NCI-H524 (cell line): ENCODE measurements around the gene RAB1A.

Source experiments
- DNase-seq, 2 experiments: peaks; one replicate each; lab custom pipeline; 2025; lab: John Stamatoyannopoulos, UW

Gene RAB1A

GRCh38 chr2:65093211-65093610, 36.7 kb downstream of the RAB1A start:
- DNase-seq, result no peak

DNA sequence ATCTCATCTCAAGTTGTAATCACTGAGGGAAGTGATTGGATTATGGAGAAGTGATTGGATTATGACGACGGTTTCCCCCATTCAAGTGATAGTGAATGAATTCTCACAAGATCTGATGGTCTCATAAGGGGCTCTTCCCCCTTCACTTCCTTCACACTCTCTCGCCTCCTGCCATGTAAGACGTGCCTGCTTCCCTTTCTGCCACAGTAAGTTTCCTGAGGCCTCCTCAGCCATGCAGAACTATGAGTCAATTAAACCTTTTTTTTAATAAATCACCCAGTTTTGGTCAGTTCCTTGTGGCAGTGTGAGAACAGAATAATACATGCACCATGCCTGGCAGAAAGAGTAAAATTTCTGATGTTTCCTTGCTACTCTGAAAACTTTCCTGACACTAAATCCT, 37.1 kb downstream of the RAB1A start:
- DNase-seq, result no peak

GRCh38 chr2:65085148-65085547, 44.8 kb downstream of the RAB1A start:
- no peak for DNase-seq

- DNase-seq, result no peak
These were observed 48.6 kb downstream of the RAB1A start for GRCh38 chr2:65081232-65081685.

DNA sequence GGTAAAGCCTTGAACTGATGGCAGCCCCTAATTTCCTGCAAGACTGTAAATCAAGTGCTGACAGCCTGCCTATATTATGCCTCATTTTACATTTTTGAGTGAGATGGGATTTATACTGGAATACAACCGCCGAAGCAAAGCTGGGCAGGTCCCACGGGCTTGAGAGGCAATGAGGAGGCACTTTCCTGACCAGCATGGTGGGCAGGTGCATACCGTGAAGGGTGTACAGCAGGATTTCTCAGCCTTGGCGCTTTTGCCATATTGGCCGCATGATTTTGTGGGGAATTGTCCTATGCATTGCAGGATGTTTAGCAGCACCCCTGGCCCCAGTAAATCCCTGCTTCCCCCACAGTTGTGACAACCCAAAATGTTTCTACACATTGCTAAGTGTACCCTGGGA, 50.9 kb downstream of the RAB1A start:
- no peak for DNase-seq

DNA sequence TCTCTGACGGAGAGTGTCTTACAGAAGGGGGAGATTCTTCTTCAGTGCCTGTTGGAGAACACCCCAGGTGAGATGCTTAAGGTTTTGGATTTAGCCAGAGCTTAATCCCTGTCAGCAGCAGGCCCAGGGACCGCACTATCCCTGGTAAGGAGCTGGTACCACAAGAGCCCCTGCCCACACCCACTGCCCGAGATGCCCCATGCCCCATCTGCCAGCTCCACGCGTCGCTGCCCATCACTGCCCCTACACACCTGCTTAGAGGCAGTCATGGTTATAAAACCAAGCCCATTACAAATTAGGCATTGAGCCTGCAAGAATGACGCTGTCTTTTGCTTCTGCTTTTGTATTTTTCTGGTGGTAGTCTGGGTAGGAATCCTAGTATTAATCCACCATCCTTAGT, 52.0 kb downstream of the RAB1A start:
- DNase-seq, result peak; percentile 17 to 39

GRCh38 chr2:65076345-65076710, 53.6 kb downstream of the RAB1A start:
- DNase-seq, result no peak

GRCh38 chr2:65075605-65076344, 54.1 kb downstream of the RAB1A start:
- DNase-seq, result no peak

DNA sequence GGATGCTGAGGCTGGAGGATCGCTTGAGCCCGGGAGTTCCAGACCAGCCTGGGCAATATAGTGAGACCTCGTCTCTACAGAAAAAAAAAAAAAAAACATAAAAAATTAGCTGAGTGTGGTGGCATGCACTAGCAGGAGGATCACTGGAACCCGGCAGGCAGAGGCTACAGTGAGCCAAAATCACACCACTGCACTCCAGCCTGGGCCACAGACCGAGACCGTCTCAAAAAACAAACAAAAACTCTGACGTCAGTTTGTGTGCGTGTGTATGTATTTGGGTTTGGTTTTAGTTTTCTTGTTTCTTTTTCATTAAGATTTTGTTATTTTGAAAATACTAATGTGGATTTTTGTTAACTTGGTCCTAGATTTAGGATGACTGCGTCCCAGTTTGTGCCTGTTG, 54.7 kb downstream of the RAB1A start:
- DNase-seq, result no peak

DNA sequence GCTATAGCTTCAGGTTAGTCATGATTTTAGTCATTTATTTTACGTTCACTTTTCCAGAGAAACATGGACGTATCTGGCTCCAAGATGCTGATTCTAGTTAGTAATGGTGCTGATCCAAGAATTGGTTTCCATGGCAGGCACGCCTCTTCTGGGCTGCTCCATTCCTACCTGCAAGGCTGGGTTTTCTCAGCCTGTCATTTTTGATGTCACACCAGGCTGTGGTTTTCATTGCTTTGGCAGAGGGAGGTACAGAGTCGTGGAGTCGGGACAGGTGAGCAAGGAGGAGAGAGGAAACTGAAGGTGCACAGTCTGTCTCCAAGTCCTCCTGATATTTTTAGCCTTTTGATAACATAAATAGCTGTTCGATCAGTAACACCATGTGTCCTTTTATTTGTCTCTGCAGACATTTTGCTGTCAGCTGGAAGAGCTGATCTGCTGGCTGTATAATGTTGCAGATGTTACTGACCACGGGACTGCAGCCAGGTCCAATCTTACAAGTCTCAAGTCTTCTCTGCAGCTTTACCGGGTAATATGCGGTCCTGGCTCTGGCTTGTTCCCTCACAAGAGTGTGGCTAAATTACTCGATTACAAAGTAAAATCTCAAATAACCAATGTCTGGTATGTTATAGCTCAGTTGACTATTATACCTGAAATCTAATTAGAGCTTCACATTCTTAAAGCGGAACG, 55.9 kb downstream of the RAB1A start:
- DNase-seq, result no peak

DNA sequence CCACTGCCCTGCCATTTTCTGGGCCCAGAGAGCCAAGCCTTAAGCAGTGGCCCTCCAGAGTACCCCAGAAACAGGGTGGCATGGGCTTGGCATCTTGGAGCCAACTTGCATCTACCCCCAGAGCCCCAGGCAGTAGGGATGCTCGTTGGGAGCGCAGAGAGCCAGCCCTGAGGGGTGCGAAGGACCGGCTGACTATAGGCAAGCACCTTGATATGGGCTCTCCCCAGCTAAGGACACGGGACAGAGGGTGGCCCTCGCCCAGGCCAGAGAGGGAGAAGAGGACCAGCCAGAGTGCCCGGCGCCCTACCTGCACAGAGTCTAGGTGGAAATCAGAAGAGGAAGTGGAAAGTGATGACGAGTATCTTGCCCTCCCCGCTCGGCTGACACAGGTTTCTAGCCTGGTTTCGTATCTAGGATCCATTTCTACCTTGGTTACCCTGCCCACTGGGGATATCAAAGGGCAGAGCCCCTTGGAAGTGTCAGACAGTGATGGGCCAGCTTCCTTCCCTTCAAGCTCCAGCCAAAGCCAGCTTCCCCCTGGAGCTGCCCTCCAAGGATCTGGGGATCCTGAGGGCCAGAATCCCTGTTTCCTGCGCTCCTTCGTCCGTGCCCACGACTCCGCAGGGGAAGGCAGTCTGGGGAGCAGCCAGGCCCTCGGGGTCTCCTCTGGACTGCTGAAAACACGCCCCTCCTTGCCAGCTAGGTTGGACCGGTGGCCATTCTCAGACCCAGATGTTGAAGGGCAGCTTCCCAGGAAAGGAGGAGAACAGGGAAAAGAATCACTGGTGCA, 57.5 kb downstream of the RAB1A start:
- DNase-seq, result no peak

GRCh38 chr2:65071499-65072180, 58.3 kb downstream of the RAB1A start:
- no peak for DNase-seq

DNA sequence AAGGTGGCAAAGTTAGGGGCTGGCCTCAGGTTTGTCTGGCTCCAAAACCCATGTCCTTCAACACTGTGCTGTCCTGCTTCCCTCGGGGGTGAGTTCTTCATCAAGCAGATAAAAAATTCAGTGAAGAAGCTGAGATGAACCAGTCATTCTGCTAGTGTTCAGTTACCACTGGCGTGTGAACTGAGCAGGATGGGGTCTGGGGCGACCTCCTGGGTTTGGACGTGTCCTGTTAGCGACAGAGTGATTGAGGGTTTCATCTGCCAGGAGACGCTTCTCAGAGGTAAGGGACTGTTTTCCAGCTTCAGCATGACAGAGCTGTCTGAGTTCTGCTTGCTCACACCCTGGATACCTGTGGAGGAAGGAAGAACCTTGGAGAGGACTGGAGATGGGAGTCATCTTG, 59.0 kb downstream of the RAB1A start:
- DNase-seq, result no peak

- no peak for DNase-seq
These were observed 59.6 kb downstream of the RAB1A start for GRCh38 chr2:65070172-65070830.

DNA sequence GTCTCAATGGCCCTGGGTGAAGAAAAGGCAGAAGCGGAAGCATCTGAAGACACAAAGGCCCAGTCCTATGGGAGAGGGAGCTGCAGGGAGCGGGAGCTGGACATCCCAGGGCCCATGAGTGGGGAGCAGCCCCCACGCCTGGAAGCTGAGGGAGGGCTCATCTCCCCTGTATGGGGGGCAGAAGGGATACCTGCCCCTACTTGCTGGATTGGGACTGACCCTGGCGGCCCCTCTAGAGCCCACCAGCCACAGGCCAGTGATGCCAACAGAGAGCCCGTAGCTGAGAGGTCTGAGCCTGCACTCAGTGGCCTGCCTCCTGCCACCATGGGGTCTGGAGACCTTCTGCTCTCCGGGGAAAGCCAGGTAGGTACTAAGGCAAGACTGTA, 60.5 kb downstream of the RAB1A start:
- no peak for DNase-seq

DNA sequence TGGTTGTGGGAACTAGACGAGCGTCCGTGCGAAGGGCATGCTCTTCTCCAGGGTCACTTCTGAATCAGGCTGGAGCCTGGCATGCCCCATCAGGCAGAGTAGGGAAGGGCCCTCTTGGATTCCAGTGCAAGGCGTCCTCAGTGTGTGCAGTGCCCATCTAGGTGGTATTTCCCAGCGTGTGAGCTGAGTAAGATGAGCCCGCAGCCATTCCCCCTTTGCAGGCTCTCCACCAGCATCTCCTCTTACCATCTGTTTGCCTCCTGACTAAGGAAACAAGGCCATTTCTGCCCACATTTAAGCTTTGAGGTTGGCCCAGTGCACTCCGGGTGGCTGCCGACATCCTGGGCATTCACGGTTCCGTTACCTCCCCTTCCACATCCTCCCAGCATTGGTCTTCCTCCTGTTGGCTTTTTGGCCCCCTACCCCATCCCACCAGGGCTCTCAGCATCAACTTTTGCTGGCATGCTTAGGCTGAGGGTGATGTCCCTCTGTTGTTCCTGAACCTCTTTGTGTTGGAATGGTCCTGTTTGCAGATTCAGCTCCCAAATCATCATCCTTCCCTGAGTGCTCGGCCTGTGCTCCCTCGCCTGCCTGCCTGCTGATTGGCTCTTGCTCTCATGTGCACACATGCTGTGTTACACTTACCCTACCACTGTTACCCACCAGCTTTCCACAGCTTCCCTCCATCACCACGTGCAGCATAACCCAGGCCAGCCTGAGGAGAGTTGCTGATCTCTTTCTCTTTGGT, 61.9 kb downstream of the RAB1A start:
- peak in 1 of 2 experiments; percentile 44 for DNase-seq

- DNase-seq, result peak; percentile 97 to 99
These were observed 65.0 kb downstream of the RAB1A start for GRCh38 chr2:65064728-65065552.

GRCh38 chr2:65062843-65063825, 66.8 kb downstream of the RAB1A start:
- DNase-seq, result peak in 1 of 2 experiments; percentile 48

- DNase-seq, result no peak
These were observed 68.0 kb downstream of the RAB1A start for GRCh38 chr2:65061910-65062339.
